Parathyroid adenoma (tissue), 2 donors: Measurements from ENCODE around the gene POLR3C.
A peak's percentile ranks its signal among the peaks of the same experiment; 100 is the strongest.

Experiments
- H2AFZ ChIP-seq: fragments of 300-600 bp; sonication (generic); one replicate; pipeline ENCODE4 v1.7.0; 2017; ENCODE audit warnings: antibody characterized with exemption, mild to moderate bottlenecking
- H3K27ac ChIP-seq: fragments of 300-600 bp; sonication (generic); one replicate; pipeline ENCODE4 v1.7.0; 2017
- H3K27me3 ChIP-seq: fragments of 300-600 bp; sonication (generic); one replicate; pipeline ENCODE4 v1.7.0; 2017; ENCODE audit warnings: low read length; ENCODE audit not compliant: control insufficient read depth, insufficient read depth
- H3K36me3 ChIP-seq: fragments of 300-600 bp; sonication (generic); one replicate; pipeline ENCODE4 v1.7.0; 2017; ENCODE audit warnings: low read length; ENCODE audit not compliant: control insufficient read depth, insufficient read depth
- H3K4me1 ChIP-seq: fragments of 300-600 bp; sonication (generic); one replicate; pipeline ENCODE4 v1.7.0; 2017; ENCODE audit warnings: control low read depth
- H3K4me2 ChIP-seq: fragments of 300-600 bp; sonication (generic); one replicate; pipeline ENCODE4 v1.7.0; 2017; ENCODE audit warnings: low read length
- H3K4me3 ChIP-seq: fragments of 300-600 bp; sonication (generic); one replicate; pipeline ENCODE4 v1.7.0; 2017; ENCODE audit warnings: low read depth, low read length
- H3K79me2 ChIP-seq: fragments of 300-600 bp; sonication (generic); one replicate; pipeline ENCODE4 v1.7.0; 2017; ENCODE audit warnings: control low read depth
- H3K9ac ChIP-seq: fragments of 300-600 bp; sonication (generic); one replicate; pipeline ENCODE4 v1.7.0; 2017; ENCODE audit warnings: mild to moderate bottlenecking
- H3K9me3 ChIP-seq: fragments of 300-600 bp; sonication (generic); one replicate; pipeline ENCODE4 v1.7.0; 2017; ENCODE audit warnings: low read length; ENCODE audit not compliant: control insufficient read depth
- TF ChIP-seq, protein P1 (sequence below): fragments of 300-600 bp; sonication (generic); IDR thresholded peaks from one replicate; pipeline ENCODE4 v1.7.0; 2017; ENCODE audit warnings: antibody characterized with exemption, mild to moderate bottlenecking
- donor health status: primary hyperparathyroidism.

The POLR3C gene

GRCh38 chr1:145868232-145868631 lies 44.2 kb downstream of the POLR3C start:
- TF ChIP-seq, protein P1, sequence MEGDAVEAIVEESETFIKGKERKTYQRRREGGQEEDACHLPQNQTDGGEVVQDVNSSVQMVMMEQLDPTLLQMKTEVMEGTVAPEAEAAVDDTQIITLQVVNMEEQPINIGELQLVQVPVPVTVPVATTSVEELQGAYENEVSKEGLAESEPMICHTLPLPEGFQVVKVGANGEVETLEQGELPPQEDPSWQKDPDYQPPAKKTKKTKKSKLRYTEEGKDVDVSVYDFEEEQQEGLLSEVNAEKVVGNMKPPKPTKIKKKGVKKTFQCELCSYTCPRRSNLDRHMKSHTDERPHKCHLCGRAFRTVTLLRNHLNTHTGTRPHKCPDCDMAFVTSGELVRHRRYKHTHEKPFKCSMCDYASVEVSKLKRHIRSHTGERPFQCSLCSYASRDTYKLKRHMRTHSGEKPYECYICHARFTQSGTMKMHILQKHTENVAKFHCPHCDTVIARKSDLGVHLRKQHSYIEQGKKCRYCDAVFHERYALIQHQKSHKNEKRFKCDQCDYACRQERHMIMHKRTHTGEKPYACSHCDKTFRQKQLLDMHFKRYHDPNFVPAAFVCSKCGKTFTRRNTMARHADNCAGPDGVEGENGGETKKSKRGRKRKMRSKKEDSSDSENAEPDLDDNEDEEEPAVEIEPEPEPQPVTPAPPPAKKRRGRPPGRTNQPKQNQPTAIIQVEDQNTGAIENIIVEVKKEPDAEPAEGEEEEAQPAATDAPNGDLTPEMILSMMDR, result no peak
- Histone ChIP-seq H3K9ac (no peak overlapping the region), H3K27me3 (no peaks in the 10 kb centered on the region), H3K4me2 (no peak overlapping the region), H3K9me3 (no peaks in the 10 kb centered on the region), H3K79me2 (no peaks in the 10 kb centered on the region), H3K4me1 (no peaks in the 10 kb centered on the region), H3K36me3 (no peaks in the 10 kb centered on the region), H2AFZ (no peak overlapping the region), H3K4me3 (no peak overlapping the region), H3K27ac (no peak overlapping the region)

- no peaks in the 10 kb centered on the region for H3K9me3 ChIP-seq
- no peaks in the 10 kb centered on the region for H3K4me1 ChIP-seq
- H3K4me3 ChIP-seq, result no peak overlapping the region
- TF ChIP-seq, protein P1, result no peak
- no peaks in the 10 kb centered on the region for H3K79me2 ChIP-seq
- no peaks in the 10 kb centered on the region for H3K36me3 ChIP-seq
- H3K9ac ChIP-seq, result no peak overlapping the region
- H3K27me3 ChIP-seq, result no peaks in the 10 kb centered on the region
- peak overlapping the region; percentile 50 for H2AFZ ChIP-seq
- no peak overlapping the region for H3K27ac ChIP-seq
- H3K4me2 ChIP-seq, result no peak overlapping the region
These were observed 48.3 kb downstream of the POLR3C start for GRCh38 chr1:145871994-145872924.

DNA sequence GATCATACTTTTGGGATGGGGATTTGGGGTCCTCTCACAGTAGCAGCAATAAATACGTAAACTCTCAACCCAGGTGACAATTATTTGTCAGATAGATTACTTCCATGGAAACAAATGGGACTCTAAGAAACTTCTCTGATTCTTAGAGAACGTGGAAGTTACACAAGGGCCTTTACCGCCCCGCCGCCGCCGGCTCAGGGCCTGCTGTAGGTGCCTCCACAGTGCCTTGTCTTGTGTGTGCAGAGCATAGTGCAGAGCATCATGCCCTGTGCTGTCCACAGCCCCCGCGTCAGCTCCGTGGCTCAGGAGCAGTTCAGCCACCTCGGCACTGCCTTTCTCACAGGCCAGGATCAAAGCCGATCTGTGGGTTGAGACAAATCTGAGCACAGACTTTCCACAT lies 50.6 kb downstream of the POLR3C start:
- no peaks in the 10 kb centered on the region for H3K4me1 ChIP-seq
- no peaks in the 10 kb centered on the region for H3K27me3 ChIP-seq
- no peak overlapping the region for H2AFZ ChIP-seq
- no peak overlapping the region for H3K4me2 ChIP-seq
- no peaks in the 10 kb centered on the region for H3K36me3 ChIP-seq
- no peak overlapping the region for H3K27ac ChIP-seq
- TF ChIP-seq, protein P1, result no peak
- H3K79me2 ChIP-seq, result no peaks in the 10 kb centered on the region
- no peak overlapping the region for H3K9ac ChIP-seq
- H3K9me3 ChIP-seq, result no peaks in the 10 kb centered on the region
- no peak overlapping the region for H3K4me3 ChIP-seq

GRCh38 chr1:145877923-145878486 lies 54.0 kb downstream of the POLR3C start:
- Histone ChIP-seq H3K9me3 (no peaks in the 10 kb centered on the region), H3K27me3 (no peaks in the 10 kb centered on the region), H3K4me2 (no peak overlapping the region), H3K9ac (no peak overlapping the region), H3K4me3 (no peak overlapping the region), H3K36me3 (no peaks in the 10 kb centered on the region), H3K79me2 (no peaks in the 10 kb centered on the region), H2AFZ (no peak overlapping the region), H3K4me1 (no peaks in the 10 kb centered on the region), H3K27ac (no peak overlapping the region)
- TF ChIP-seq, protein P1, result no peak
